NOMO-1 (cell line): Measurements from ENCODE around the gene CCDC34.
"Not testable (repeated sequence)": the region's sequence is repeated elsewhere in the genome, so short reads cannot be mapped to it uniquely, and the experiment has no call there.

ENCODE experiments used
- DNase-seq, 2 experiments: peaks; one replicate each; lab custom pipeline; 2025; ENCODE audit not compliant: unreplicated experiment in 2 of 2; lab: John Stamatoyannopoulos, UW

The CCDC34 gene

GRCh38 chr11:27329867-27330632, 33.0 kb downstream of the CCDC34 start:
- DNase-seq = no peak

GRCh38 chr11:27328614-27329013, 34.4 kb downstream of the CCDC34 start:
- DNase-seq = no peak

- not testable (repeated sequence) for DNase-seq
Measured at GRCh38 chr11:27327064-27327463, 36.0 kb downstream of the CCDC34 start.

GRCh38 chr11:27322196-27322595, 40.8 kb downstream of the CCDC34 start:
- not testable (repeated sequence) for DNase-seq

- DNase-seq = not testable (repeated sequence)
Measured at GRCh38 chr11:27321340-27321739, 41.7 kb downstream of the CCDC34 start.

- DNase-seq = no peak
Measured at GRCh38 chr11:27319072-27319471, 43.9 kb downstream of the CCDC34 start.

- DNase-seq = no peak
Measured at GRCh38 chr11:27317751-27318150, 45.3 kb downstream of the CCDC34 start.

- no peak for DNase-seq
Measured at GRCh38 chr11:27315836-27316235, 47.2 kb downstream of the CCDC34 start.

- no peak for DNase-seq
Measured at GRCh38 chr11:27313157-27313821, 49.7 kb downstream of the CCDC34 start.

- no peak for DNase-seq
Measured at GRCh38 chr11:27312110-27312509, 50.9 kb downstream of the CCDC34 start.

GRCh38 chr11:27310707-27311106, 52.3 kb downstream of the CCDC34 start:
- no peak for DNase-seq

- DNase-seq = no peak
Measured at GRCh38 chr11:27310182-27310581, 52.8 kb downstream of the CCDC34 start.

GRCh38 chr11:27309046-27309445, 54.0 kb downstream of the CCDC34 start:
- no peak for DNase-seq

GRCh38 chr11:27307232-27307631, 55.8 kb downstream of the CCDC34 start:
- DNase-seq = no peak

GRCh38 chr11:27305751-27306150, 57.3 kb downstream of the CCDC34 start:
- no peak for DNase-seq

- DNase-seq = no peak
Measured at GRCh38 chr11:27304514-27304913, 58.5 kb downstream of the CCDC34 start.

GRCh38 chr11:27303903-27304302, 59.1 kb downstream of the CCDC34 start:
- no peak for DNase-seq

- no peak for DNase-seq
Measured at GRCh38 chr11:27300974-27301373, 62.0 kb downstream of the CCDC34 start.

GRCh38 chr11:27297616-27298015, 65.4 kb downstream of the CCDC34 start:
- no peak for DNase-seq

- peak in 1 of 2 experiments; percentile 0 for DNase-seq
Measured at GRCh38 chr11:27296497-27296896, 66.5 kb downstream of the CCDC34 start.

GRCh38 chr11:27295928-27296327, 67.1 kb downstream of the CCDC34 start:
- DNase-seq = no peak

- DNase-seq = no peak
Measured at GRCh38 chr11:27294654-27295053, 68.4 kb downstream of the CCDC34 start.
